Gastrocnemius medialis (tissue), 4 donors: ENCODE results near the gene KCNIP3.

Experiments
- CTCF ChIP-seq, 5 experiments: fragments of 450-650 bp in 3 of 5; fragments of 200-600 bp in 2 of 5; sonication (generic) in 2 of 5; IDR thresholded peaks in 4 of 5; conservative IDR thresholded peaks in 1 of 5; 1 replicate in 4 of 5; 2 replicates in 1 of 5; pipeline ENCODE4 v1.5.1; 2016 to 2019; ENCODE audit warnings: antibody characterized with exemption in 5 of 5, mild to moderate bottlenecking in 3 of 5, moderate library complexity in 3 of 5
- POLR2A ChIP-seq, 2 donors: fragments of 450-650 bp; IDR thresholded peaks; one replicate each; pipeline ENCODE4 v1.6.1; 2017; ENCODE audit warnings: antibody characterized with exemption in 2 of 2, mild to moderate bottlenecking in 2 of 2, moderate library complexity in 2 of 2

- TF ChIP-seq CTCF (IDR thresholded peaks at IDR 0.05 in 4 of 5, conservative IDR thresholded peaks at IDR 0.05 in 1 of 5) (no peak), POLR2A (IDR thresholded peaks at IDR 0.05) (no peak)
These were observed 9.3 kb upstream of the KCNIP3 start for GRCh38 chr2:95287806-95288205.
